ENCODE data around the gene PLCB4.

The PLCB4 gene

GRCh38 chr20:9185511-9185910, 116.6 kb downstream of the PLCB4 start:
- Histone ChIP-seq H3K9ac (ENCODE audit: low read depth, low read length, poor library complexity) (no peak overlapping the region), H3K27ac (replicated peaks; ENCODE audit: low read length) (no peak overlapping the region), H2AFZ (ENCODE audit: low read length) (no peak overlapping the region), H3K18ac (ENCODE audit: low read length) (peak overlapping the region; percentile 20), H2BK5ac (ENCODE audit: low read length) (no peak overlapping the region), H3K4me2 (ENCODE audit: insufficient read depth, low read length, poor library complexity, severe bottlenecking) (no peak overlapping the region), H3K9me3 (replicated peaks in 1 of 2; ENCODE audit: control insufficient read depth in 2 of 2, insufficient read depth in 1 of 2, low read depth in 1 of 2, low read length in 2 of 2) (no peaks in the 10 kb centered on the region), H4K91ac (ENCODE audit: low read depth, low read length, poor library complexity) (no peak overlapping the region), H2AK5ac (ENCODE audit: low read depth, low read length) (no peak overlapping the region), H2BK15ac (ENCODE audit: low read length) (no peak overlapping the region), H3K14ac (ENCODE audit: low read length) (no peak overlapping the region), H3K4me3 (ENCODE audit: low read length in 2 of 2) (no peak overlapping the region), H4K8ac (ENCODE audit: low read depth, low read length) (no peak overlapping the region), H3K4ac (ENCODE audit: low read length) (no peak overlapping the region), H3K36me3 (replicated peaks in 1 of 2; ENCODE audit: control insufficient read depth in 2 of 2, insufficient read depth in 2 of 2, low read length in 2 of 2) (no peaks in the 10 kb centered on the region), H3K23ac (ENCODE audit: low read depth, low read length, poor library complexity) (no peak overlapping the region), H3K27me3 (ENCODE audit: control insufficient read depth in 3 of 3, insufficient read depth in 3 of 3, low read depth in 1 of 3, low read length in 3 of 3) (no peaks in the 10 kb centered on the region), H2BK12ac (ENCODE audit: low read length) (no peak overlapping the region), H3K4me1 (ENCODE audit: control insufficient read depth in 2 of 2, insufficient read depth in 1 of 2, low read depth in 1 of 2, low read length in 2 of 2) (peaks cover 1 to 7% of the 10 kb centered on the region in 2 donors), H3K79me1 (ENCODE audit: low read depth, low read length) (no peaks in the 10 kb centered on the region), H2BK120ac (ENCODE audit: low read depth, low read length) (no peak overlapping the region)
- no peak for DNase-seq (ENCODE audit: low spot score)
- no CpG with 5 or more reads among the region's 6 CpGs for WGBS, 2 donors (ENCODE audit: extremely low coverage in 2 of 2, insufficient read length in 2 of 2, insufficient replicate concordance in 1 of 2)

GRCh38 chr20:9186396-9186795, 117.5 kb downstream of the PLCB4 start:
- H3K14ac ChIP-seq (ENCODE audit: low read length) = no peak overlapping the region
- H3K4me3 ChIP-seq (ENCODE audit: low read length in 2 of 2) = no peak overlapping the region
- H3K18ac ChIP-seq (ENCODE audit: low read length) = no peak overlapping the region
- no peak overlapping the region for H2BK120ac ChIP-seq (ENCODE audit: low read depth, low read length)
- H3K9ac ChIP-seq (ENCODE audit: low read depth, low read length, poor library complexity) = no peak overlapping the region
- peaks cover 1 to 4% of the 10 kb centered on the region in 2 donors for H3K4me1 ChIP-seq (ENCODE audit: control insufficient read depth in 2 of 2, insufficient read depth in 1 of 2, low read depth in 1 of 2, low read length in 2 of 2)
- H2BK12ac ChIP-seq (ENCODE audit: low read length) = no peak overlapping the region
- H3K4ac ChIP-seq (ENCODE audit: low read length) = no peak overlapping the region
- H4K8ac ChIP-seq (ENCODE audit: low read depth, low read length) = no peak overlapping the region
- H2AK5ac ChIP-seq (ENCODE audit: low read depth, low read length) = no peak overlapping the region
- H3K9me3 ChIP-seq (replicated peaks in 1 of 2; ENCODE audit: control insufficient read depth in 2 of 2, insufficient read depth in 1 of 2, low read depth in 1 of 2, low read length in 2 of 2) = no peaks in the 10 kb centered on the region
- H2BK5ac ChIP-seq (ENCODE audit: low read length) = no peak overlapping the region
- no peak for DNase-seq (ENCODE audit: low spot score)
- no peak overlapping the region for H3K4me2 ChIP-seq (ENCODE audit: insufficient read depth, low read length, poor library complexity, severe bottlenecking)
- H2BK15ac ChIP-seq (ENCODE audit: low read length) = no peak overlapping the region
- no peaks in the 10 kb centered on the region for H3K79me1 ChIP-seq (ENCODE audit: low read depth, low read length)
- H2AFZ ChIP-seq (ENCODE audit: low read length) = no peak overlapping the region
- no peaks in the 10 kb centered on the region for H3K36me3 ChIP-seq (replicated peaks in 1 of 2; ENCODE audit: control insufficient read depth in 2 of 2, insufficient read depth in 2 of 2, low read length in 2 of 2)
- no peak overlapping the region for H3K23ac ChIP-seq (ENCODE audit: low read depth, low read length, poor library complexity)
- WGBS, 2 donors (ENCODE audit: extremely low coverage in 2 of 2, insufficient read length in 2 of 2, insufficient replicate concordance in 1 of 2) = no CpG with 5 or more reads among the region's 5 CpGs
- no peak overlapping the region for H4K91ac ChIP-seq (ENCODE audit: low read depth, low read length, poor library complexity)
- no peaks in the 10 kb centered on the region for H3K27me3 ChIP-seq (ENCODE audit: control insufficient read depth in 3 of 3, insufficient read depth in 3 of 3, low read depth in 1 of 3, low read length in 3 of 3)
- no peak overlapping the region for H3K27ac ChIP-seq (replicated peaks; ENCODE audit: low read length)

- no peaks in the 10 kb centered on the region for H3K27me3 ChIP-seq (ENCODE audit: control insufficient read depth in 3 of 3, insufficient read depth in 3 of 3, low read depth in 1 of 3, low read length in 3 of 3)
- H3K9me3 ChIP-seq (replicated peaks in 1 of 2; ENCODE audit: control insufficient read depth in 2 of 2, insufficient read depth in 1 of 2, low read depth in 1 of 2, low read length in 2 of 2) = no peaks in the 10 kb centered on the region
- H3K4me1 ChIP-seq (ENCODE audit: control insufficient read depth in 2 of 2, insufficient read depth in 1 of 2, low read depth in 1 of 2, low read length in 2 of 2) = peaks cover 0 to 5% of the 10 kb centered on the region in 2 donors
- no peak overlapping the region for H2AK5ac ChIP-seq (ENCODE audit: low read depth, low read length)
- H3K4me3 ChIP-seq (ENCODE audit: low read length in 2 of 2) = no peak overlapping the region
- H3K79me1 ChIP-seq (ENCODE audit: low read depth, low read length) = no peaks in the 10 kb centered on the region
- H2AFZ ChIP-seq (ENCODE audit: low read length) = no peak overlapping the region
- H2BK15ac ChIP-seq (ENCODE audit: low read length) = no peak overlapping the region
- H3K9ac ChIP-seq (ENCODE audit: low read depth, low read length, poor library complexity) = no peak overlapping the region
- no peak overlapping the region for H3K27ac ChIP-seq (replicated peaks; ENCODE audit: low read length)
- no peak overlapping the region for H3K18ac ChIP-seq (ENCODE audit: low read length)
- H3K4ac ChIP-seq (ENCODE audit: low read length) = no peak overlapping the region
- H4K91ac ChIP-seq (ENCODE audit: low read depth, low read length, poor library complexity) = no peak overlapping the region
- DNase-seq (ENCODE audit: low spot score) = no peak
- H2BK5ac ChIP-seq (ENCODE audit: low read length) = no peak overlapping the region
- H3K4me2 ChIP-seq (ENCODE audit: insufficient read depth, low read length, poor library complexity, severe bottlenecking) = no peak overlapping the region
- no CpG with 5 or more reads among the region's 6 CpGs for WGBS, 2 donors (ENCODE audit: extremely low coverage in 2 of 2, insufficient read length in 2 of 2, insufficient replicate concordance in 1 of 2)
- H3K36me3 ChIP-seq (replicated peaks in 1 of 2; ENCODE audit: control insufficient read depth in 2 of 2, insufficient read depth in 2 of 2, low read length in 2 of 2) = no peaks in the 10 kb centered on the region
- H4K8ac ChIP-seq (ENCODE audit: low read depth, low read length) = no peak overlapping the region
- no peak overlapping the region for H2BK12ac ChIP-seq (ENCODE audit: low read length)
- H3K23ac ChIP-seq (ENCODE audit: low read depth, low read length, poor library complexity) = no peak overlapping the region
- no peak overlapping the region for H2BK120ac ChIP-seq (ENCODE audit: low read depth, low read length)
- H3K14ac ChIP-seq (ENCODE audit: low read length) = no peak overlapping the region
These were observed 126.1 kb downstream of the PLCB4 start for GRCh38 chr20:9195031-9195430.

- H3K4me1 ChIP-seq (ENCODE audit: control insufficient read depth in 2 of 2, insufficient read depth in 1 of 2, low read depth in 1 of 2, low read length in 2 of 2) = peaks cover 0 to 5% of the 10 kb centered on the region in 2 donors
- no peak overlapping the region for H4K8ac ChIP-seq (ENCODE audit: low read depth, low read length)
- H2BK120ac ChIP-seq (ENCODE audit: low read depth, low read length) = no peak overlapping the region
- no CpG with 5 or more reads among the region's 1 CpG for WGBS, 2 donors (ENCODE audit: extremely low coverage in 2 of 2, insufficient read length in 2 of 2, insufficient replicate concordance in 1 of 2)
- H2AK5ac ChIP-seq (ENCODE audit: low read depth, low read length) = no peak overlapping the region
- H3K36me3 ChIP-seq (replicated peaks in 1 of 2; ENCODE audit: control insufficient read depth in 2 of 2, insufficient read depth in 2 of 2, low read length in 2 of 2) = no peaks in the 10 kb centered on the region
- H3K9me3 ChIP-seq (replicated peaks in 1 of 2; ENCODE audit: control insufficient read depth in 2 of 2, insufficient read depth in 1 of 2, low read depth in 1 of 2, low read length in 2 of 2) = no peaks in the 10 kb centered on the region
- H3K4ac ChIP-seq (ENCODE audit: low read length) = no peak overlapping the region
- no peaks in the 10 kb centered on the region for H3K79me1 ChIP-seq (ENCODE audit: low read depth, low read length)
- H3K18ac ChIP-seq (ENCODE audit: low read length) = no peak overlapping the region
- H3K4me3 ChIP-seq (ENCODE audit: low read length in 2 of 2) = no peak overlapping the region
- H3K4me2 ChIP-seq (ENCODE audit: insufficient read depth, low read length, poor library complexity, severe bottlenecking) = no peak overlapping the region
- no peak overlapping the region for H3K14ac ChIP-seq (ENCODE audit: low read length)
- H3K27me3 ChIP-seq (ENCODE audit: control insufficient read depth in 3 of 3, insufficient read depth in 3 of 3, low read depth in 1 of 3, low read length in 3 of 3) = no peaks in the 10 kb centered on the region
- H2BK15ac ChIP-seq (ENCODE audit: low read length) = no peak overlapping the region
- no peak overlapping the region for H3K9ac ChIP-seq (ENCODE audit: low read depth, low read length, poor library complexity)
- no peak overlapping the region for H4K91ac ChIP-seq (ENCODE audit: low read depth, low read length, poor library complexity)
- H2BK12ac ChIP-seq (ENCODE audit: low read length) = no peak overlapping the region
- H2BK5ac ChIP-seq (ENCODE audit: low read length) = no peak overlapping the region
- H3K23ac ChIP-seq (ENCODE audit: low read depth, low read length, poor library complexity) = no peak overlapping the region
- DNase-seq (ENCODE audit: low spot score) = no peak
- H2AFZ ChIP-seq (ENCODE audit: low read length) = no peak overlapping the region
- no peak overlapping the region for H3K27ac ChIP-seq (replicated peaks; ENCODE audit: low read length)
These were observed 127.2 kb downstream of the PLCB4 start for GRCh38 chr20:9196110-9196509.
